H9 (cell line): ENCODE data around the gene APOL5. TPM values are rescaled to one million over a fixed set of nuclear protein-coding genes. Genes with fewer than 3 reads are reported as not detected.

ENCODE experiments used
- DNase-seq: peaks from one replicate; pipeline ENCODE4 v3.0.0-alpha.2; 2017
- H2AFZ ChIP-seq: one replicate; pipeline ENCODE4 v1.6.1; 2013; ENCODE audit warnings: mild to moderate bottlenecking, low read length, control low read depth, moderate library complexity
- H2AK5ac ChIP-seq: 2 replicates; pipeline ENCODE4 v1.6.1; 2013; ENCODE audit warnings: low read length, control low read depth, mixed read lengths; ENCODE audit not compliant: insufficient read length
- H2BK120ac ChIP-seq: one replicate; pipeline ENCODE4 v1.6.1; 2013; ENCODE audit warnings: low read depth, mild to moderate bottlenecking, low read length, control low read depth, inconsistent platforms; ENCODE audit not compliant: poor library complexity, severe bottlenecking
- H2BK12ac ChIP-seq: 2 replicates; pipeline ENCODE4 v1.6.1; 2013; ENCODE audit warnings: low read length, control low read depth, mixed read lengths, low read depth; ENCODE audit not compliant: insufficient read length
- H2BK15ac ChIP-seq: 2 replicates; pipeline ENCODE4 v1.6.1; 2013; ENCODE audit warnings: low read depth, low read length, control low read depth
- H2BK20ac ChIP-seq: one replicate; pipeline ENCODE4 v1.6.1; 2013; ENCODE audit warnings: low read depth, mild to moderate bottlenecking, low read length, control low read depth, inconsistent platforms; ENCODE audit not compliant: poor library complexity, severe bottlenecking
- H2BK5ac ChIP-seq: 2 replicates; pipeline ENCODE4 v1.6.1; 2013; ENCODE audit warnings: low read length, control low read depth, mixed read lengths; ENCODE audit not compliant: insufficient read length
- H3K14ac ChIP-seq: 2 replicates; pipeline ENCODE4 v1.6.1; 2013; ENCODE audit warnings: low read length, control low read depth; ENCODE audit not compliant: insufficient read depth
- H3K18ac ChIP-seq: 2 replicates; pipeline ENCODE4 v1.6.1; 2013; ENCODE audit warnings: low read depth, mild to moderate bottlenecking, mixed read lengths, low read length, control low read depth; ENCODE audit not compliant: insufficient read length
- H3K23ac ChIP-seq: 2 replicates; pipeline ENCODE4 v1.6.1; 2013; ENCODE audit warnings: low read length, control low read depth, mixed read lengths, low read depth; ENCODE audit not compliant: insufficient read length
- H3K23me2 ChIP-seq: 2 replicates; pipeline ENCODE4 v1.6.1; 2013; ENCODE audit warnings: low read depth, mild to moderate bottlenecking, mixed read lengths, low read length, control low read depth; ENCODE audit not compliant: insufficient read length, poor library complexity, severe bottlenecking
- H3K27ac ChIP-seq: 2 replicates; pipeline ENCODE4 v1.5.1; 2013; ENCODE audit warnings: low read length, control low read depth, mixed read lengths, low read depth; ENCODE audit not compliant: insufficient read length
- H3K27me3 ChIP-seq: 2 replicates; pipeline ENCODE4 v1.6.1; 2013; ENCODE audit warnings: low read length, control low read depth, inconsistent platforms; ENCODE audit not compliant: insufficient read depth
- H3K4ac ChIP-seq: 2 replicates; pipeline ENCODE4 v1.6.1; 2013; ENCODE audit warnings: low read depth, mild to moderate bottlenecking, control low read depth, inconsistent platforms, low read length, moderate library complexity
- H3K4me1 ChIP-seq: 2 replicates; pipeline ENCODE4 v1.6.1; 2013; ENCODE audit warnings: low read length, control low read depth, inconsistent platforms; ENCODE audit not compliant: insufficient read depth
- H3K4me2 ChIP-seq: 2 replicates; pipeline ENCODE4 v1.6.1; 2013; ENCODE audit warnings: low read length, control low read depth, mixed read lengths; ENCODE audit not compliant: insufficient read length, insufficient read depth
- H3K56ac ChIP-seq: 2 replicates; pipeline ENCODE4 v1.6.1; 2013; ENCODE audit warnings: low read depth, mild to moderate bottlenecking, mixed read lengths, low read length, control low read depth; ENCODE audit not compliant: insufficient read length
- H3K79me1 ChIP-seq: 2 replicates; pipeline ENCODE4 v1.6.1; 2013; ENCODE audit warnings: low read depth, mild to moderate bottlenecking, moderate library complexity, low read length, control low read depth, inconsistent platforms; ENCODE audit not compliant: insufficient read depth, poor library complexity, severe bottlenecking
- H3K79me2 ChIP-seq: 2 replicates; pipeline ENCODE4 v1.6.1; 2013; ENCODE audit warnings: low read length, control low read depth, inconsistent platforms; ENCODE audit not compliant: insufficient read depth
- H3K9ac ChIP-seq: 2 replicates; pipeline ENCODE4 v1.6.1; 2013; ENCODE audit warnings: low read length, control low read depth, mixed read lengths; ENCODE audit not compliant: insufficient read length; ENCODE audit errors: extremely low read depth
- H3K9me3 ChIP-seq: one replicate; pipeline ENCODE4 v1.6.1; 2013; ENCODE audit warnings: low read depth, low read length, inconsistent platforms; ENCODE audit not compliant: control insufficient read depth
- H3T11ph ChIP-seq: one replicate; pipeline ENCODE4 v1.6.1; 2013; ENCODE audit warnings: mild to moderate bottlenecking, low read length, control low read depth, inconsistent platforms
- H4K20me1 ChIP-seq: one replicate; pipeline ENCODE4 v1.6.1; 2013; ENCODE audit not compliant: control insufficient read depth, insufficient read length, insufficient read depth
- H4K5ac ChIP-seq: 2 replicates; pipeline ENCODE4 v1.6.1; 2013; ENCODE audit warnings: low read depth, mild to moderate bottlenecking, mixed read lengths, low read length, control low read depth; ENCODE audit not compliant: insufficient read length
- H4K8ac ChIP-seq: replicated peaks from 2 replicates; pipeline ENCODE4 v1.6.1; 2013; ENCODE audit warnings: low read length, control low read depth, mixed read lengths, low read depth; ENCODE audit not compliant: insufficient read length
- H4K91ac ChIP-seq: 2 replicates; pipeline ENCODE4 v1.6.1; 2013; ENCODE audit warnings: low read depth, mild to moderate bottlenecking, moderate library complexity, mixed read lengths, low read length, control low read depth; ENCODE audit not compliant: insufficient read length
- H3K27ac Mint-ChIP-seq, 3 experiments: 2 replicates in 2 of 3; 3 replicates in 1 of 3; pipeline ENCODE4 v1.8.0; 2020 to 2021; ENCODE audit warnings: mixed read lengths in 3 of 3, mild to moderate bottlenecking in 1 of 3, moderate library complexity in 1 of 3
- H3K27me3 Mint-ChIP-seq: 2 replicates; pipeline ENCODE4 v1.8.0; 2021; ENCODE audit warnings: low read depth, mild to moderate bottlenecking, moderate library complexity, mixed read lengths
- H3K36me3 Mint-ChIP-seq, 3 experiments: 2 replicates in 2 of 3; 3 replicates in 1 of 3; pipeline ENCODE4 v1.8.0; 2020 to 2021; ENCODE audit warnings: low read depth in 3 of 3, mixed read lengths in 3 of 3; ENCODE audit not compliant: insufficient read depth in 1 of 3
- H3K4me1 Mint-ChIP-seq, 2 experiments: 2 replicates each; pipeline ENCODE4 v1.8.0; 2020; ENCODE audit warnings: mixed read lengths in 2 of 2
- H3K4me3 Mint-ChIP-seq, 2 experiments: 2 replicates in 1 of 2; 3 replicates in 1 of 2; pipeline ENCODE4 v1.8.0; 2020 to 2021; ENCODE audit warnings: mild to moderate bottlenecking in 2 of 2, mixed read lengths in 2 of 2, moderate library complexity in 1 of 2
- H3K9me3 Mint-ChIP-seq, 2 experiments: 2 replicates in 1 of 2; 3 replicates in 1 of 2; pipeline ENCODE4 v1.8.0; 2020; ENCODE audit warnings: mild to moderate bottlenecking in 2 of 2, mixed read lengths in 2 of 2, moderate library complexity in 1 of 2
- WGBS: extraction: QIAGEN DNeasy Blood & Tissue Kit; methylation state at CpG from one replicate; pipeline ENCODE4 v1.1.7; 2013; ENCODE audit warnings: missing lambda C conversion rate, low lambda C conversion rate, mixed read lengths; ENCODE audit not compliant: insufficient read length; ENCODE audit errors: extremely low coverage; 5-methylcytosine and 5-hydroxymethylcytosine counted together
- total RNA-seq: library from RNA; stranded (reverse); gene quantifications from 2 replicates; pipeline ENCODE4 v1.2.1, GENCODE V29; 2021
- TF ChIP-seq, protein P1 (sequence below): fragments of 200-600 bp; sonication (generic); conservative IDR thresholded peaks from 3 replicates; pipeline ENCODE4 v1.8.0; 2021; ENCODE audit warnings: antibody characterized with exemption, mild to moderate bottlenecking

Gene APOL5
- total RNA-seq, 1 experiment from 2014 or later: not detected

DNA sequence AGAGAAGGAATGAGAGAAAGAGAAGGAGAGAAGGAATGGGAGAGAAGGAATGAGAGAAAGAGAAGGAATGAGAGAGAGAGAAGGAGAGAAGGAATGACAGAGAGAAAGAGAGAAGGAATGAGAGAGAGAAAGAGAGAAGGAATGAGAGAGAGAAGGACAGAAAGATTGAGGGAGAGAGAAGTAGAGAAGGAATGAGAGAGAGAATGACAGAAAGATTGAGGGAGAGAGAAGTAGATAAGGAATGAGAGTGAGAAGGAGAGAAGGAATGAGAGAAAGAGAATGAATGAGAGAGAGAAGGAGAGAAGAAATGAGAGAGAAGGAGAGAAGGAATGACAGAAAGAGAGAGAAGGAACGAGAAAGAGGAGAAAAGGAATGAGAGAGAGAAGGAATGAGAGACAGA is 34.1 kb upstream of the APOL5 start:
- H4K20me1 ChIP-seq: no peaks in the 10 kb centered on the region
- no peak overlapping the region for H3K9ac ChIP-seq
- H3K9me3 ChIP-seq: no peaks in the 10 kb centered on the region
- no peak overlapping the region for H4K8ac ChIP-seq
- no peak overlapping the region for H3K14ac ChIP-seq
- H3K23ac ChIP-seq: no peak overlapping the region
- no peak overlapping the region for H2BK20ac ChIP-seq
- WGBS: 100% methylated on average over 1 of the region's 1 CpG
- no peak overlapping the region for H2BK5ac ChIP-seq
- Mint-ChIP-seq H3K27me3 (peaks cover 5% of the 10 kb centered on the region; the same call in 1 of the 2 replicates), H3K4me1 (no peaks in the 10 kb centered on the region), H3K9me3 (peaks cover 10 to 16% of the 10 kb centered on the region in 2 experiments), H3K27ac (no peak overlapping the region; a peak in 1 of 7 replicates), H3K4me3 (no peak overlapping the region), H3K36me3 (peaks cover 2 to 16% (median 9%) of the 10 kb centered on the region in 3 experiments; a peak in 5 of 7 replicates)
- no peak overlapping the region for H2BK120ac ChIP-seq
- H3K27ac ChIP-seq: no peak overlapping the region
- H2BK12ac ChIP-seq: no peak overlapping the region
- no peak overlapping the region for H3K4me2 ChIP-seq
- no peaks in the 10 kb centered on the region for H3K79me2 ChIP-seq
- DNase-seq: no peak
- H3T11ph ChIP-seq: no peak overlapping the region
- no peak overlapping the region for H2BK15ac ChIP-seq
- H3K27me3 ChIP-seq: no peaks in the 10 kb centered on the region
- no peak overlapping the region for H4K5ac ChIP-seq
- TF ChIP-seq, protein P1, sequence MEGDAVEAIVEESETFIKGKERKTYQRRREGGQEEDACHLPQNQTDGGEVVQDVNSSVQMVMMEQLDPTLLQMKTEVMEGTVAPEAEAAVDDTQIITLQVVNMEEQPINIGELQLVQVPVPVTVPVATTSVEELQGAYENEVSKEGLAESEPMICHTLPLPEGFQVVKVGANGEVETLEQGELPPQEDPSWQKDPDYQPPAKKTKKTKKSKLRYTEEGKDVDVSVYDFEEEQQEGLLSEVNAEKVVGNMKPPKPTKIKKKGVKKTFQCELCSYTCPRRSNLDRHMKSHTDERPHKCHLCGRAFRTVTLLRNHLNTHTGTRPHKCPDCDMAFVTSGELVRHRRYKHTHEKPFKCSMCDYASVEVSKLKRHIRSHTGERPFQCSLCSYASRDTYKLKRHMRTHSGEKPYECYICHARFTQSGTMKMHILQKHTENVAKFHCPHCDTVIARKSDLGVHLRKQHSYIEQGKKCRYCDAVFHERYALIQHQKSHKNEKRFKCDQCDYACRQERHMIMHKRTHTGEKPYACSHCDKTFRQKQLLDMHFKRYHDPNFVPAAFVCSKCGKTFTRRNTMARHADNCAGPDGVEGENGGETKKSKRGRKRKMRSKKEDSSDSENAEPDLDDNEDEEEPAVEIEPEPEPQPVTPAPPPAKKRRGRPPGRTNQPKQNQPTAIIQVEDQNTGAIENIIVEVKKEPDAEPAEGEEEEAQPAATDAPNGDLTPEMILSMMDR: no peak
- no peaks in the 10 kb centered on the region for H3K79me1 ChIP-seq
- no peak overlapping the region for H3K56ac ChIP-seq
- H2AFZ ChIP-seq: no peak overlapping the region
- H3K4ac ChIP-seq: no peak overlapping the region
- no peak overlapping the region for H4K91ac ChIP-seq
- no peaks in the 10 kb centered on the region for H3K4me1 ChIP-seq
- no peaks in the 10 kb centered on the region for H3K23me2 ChIP-seq
- H3K18ac ChIP-seq: no peak overlapping the region
- no peak overlapping the region for H2AK5ac ChIP-seq
